Right lung (tissue), 5 donors: Measurements from ENCODE around the gene HMCN1. TPM values are rescaled to one million over a fixed set of nuclear protein-coding genes. Genes with fewer than 3 reads are reported as not detected.
"Not testable (repeated sequence)": the region's sequence is repeated elsewhere in the genome, so short reads cannot be mapped to it uniquely, and the experiment has no call there.

ENCODE experiments used
- DNase-seq, 2 donors: peaks; one replicate each; pipeline ENCODE4 v3.0.0-alpha.2; 2013
- polyA plus RNA-seq, 5 donors: library from polyadenylated mRNA; unstranded; fragments of 120-200 nt; gene quantifications; one replicate each; pipeline versions ENCODE4 v1.2.1 to v1.2.3, GENCODE V29; 2013; ENCODE audit warnings: inconsistent platforms in 1 of 5, low replicate concordance in 1 of 5; ENCODE audit not compliant: insufficient read length in 5 of 5, insufficient read depth in 1 of 5

The HMCN1 gene
- polyA plus RNA-seq, 5 donors = 28.1 to 56.5 (median 45.8) TPM

- no peak for DNase-seq
Observed at GRCh38 chr1:186143481-186143880, 409.3 kb downstream of the HMCN1 start.

DNA sequence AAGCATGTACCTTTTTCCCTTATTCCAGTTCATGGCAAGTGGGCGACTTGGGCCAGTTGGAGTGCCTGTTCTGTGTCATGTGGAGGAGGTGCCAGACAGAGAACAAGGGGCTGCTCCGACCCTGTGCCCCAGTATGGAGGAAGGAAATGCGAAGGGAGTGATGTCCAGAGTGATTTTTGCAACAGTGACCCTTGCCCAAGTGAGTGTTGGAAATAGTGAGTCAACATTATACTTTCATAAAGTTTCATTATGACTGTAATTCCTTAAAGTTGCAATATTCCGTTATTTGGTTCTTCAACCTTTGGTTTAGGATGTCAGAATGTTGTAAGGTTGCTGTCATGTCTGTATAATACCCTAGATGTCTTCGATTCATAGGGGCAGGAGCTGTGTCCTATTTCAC is 410.3 kb downstream of the HMCN1 start:
- DNase-seq = no peak

GRCh38 chr1:186146974-186147373 is 412.8 kb downstream of the HMCN1 start:
- DNase-seq = no peak

- DNase-seq = no peak
Observed at GRCh38 chr1:186149591-186149990, 415.4 kb downstream of the HMCN1 start.

- DNase-seq = no peak
Observed at GRCh38 chr1:186152227-186152619, 418.0 kb downstream of the HMCN1 start.

GRCh38 chr1:186152620-186153239 is 418.5 kb downstream of the HMCN1 start:
- DNase-seq = no peak

- no peak for DNase-seq
Observed at GRCh38 chr1:186154651-186155050, 420.5 kb downstream of the HMCN1 start.

GRCh38 chr1:186155594-186155993 is 421.4 kb downstream of the HMCN1 start:
- DNase-seq = peak; percentile 5 to 12

DNA sequence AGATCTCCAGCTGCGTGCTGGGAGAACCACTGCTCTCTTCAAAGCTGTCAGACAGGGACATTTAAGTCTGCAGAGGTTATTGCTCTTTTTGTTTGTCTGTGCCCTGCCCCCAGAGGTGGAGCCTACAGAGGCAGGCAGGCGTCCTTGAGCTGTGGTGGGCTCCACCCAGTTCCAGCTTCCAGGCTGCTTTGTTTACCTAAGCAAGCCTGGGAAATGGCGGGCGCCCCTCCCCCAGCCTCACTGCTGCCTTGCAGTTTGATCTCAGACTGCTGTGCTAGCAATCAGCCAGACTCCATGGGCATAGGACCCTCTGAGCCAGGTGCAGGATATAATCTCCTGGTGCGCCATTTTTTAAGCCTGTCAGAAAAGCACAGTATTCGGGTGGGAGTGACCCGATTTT is 428.7 kb downstream of the HMCN1 start:
- not testable (repeated sequence) for DNase-seq

GRCh38 chr1:186164773-186165172 is 430.6 kb downstream of the HMCN1 start:
- DNase-seq = no peak

- no peak for DNase-seq
Observed at GRCh38 chr1:186165303-186165702, 431.1 kb downstream of the HMCN1 start.

DNA sequence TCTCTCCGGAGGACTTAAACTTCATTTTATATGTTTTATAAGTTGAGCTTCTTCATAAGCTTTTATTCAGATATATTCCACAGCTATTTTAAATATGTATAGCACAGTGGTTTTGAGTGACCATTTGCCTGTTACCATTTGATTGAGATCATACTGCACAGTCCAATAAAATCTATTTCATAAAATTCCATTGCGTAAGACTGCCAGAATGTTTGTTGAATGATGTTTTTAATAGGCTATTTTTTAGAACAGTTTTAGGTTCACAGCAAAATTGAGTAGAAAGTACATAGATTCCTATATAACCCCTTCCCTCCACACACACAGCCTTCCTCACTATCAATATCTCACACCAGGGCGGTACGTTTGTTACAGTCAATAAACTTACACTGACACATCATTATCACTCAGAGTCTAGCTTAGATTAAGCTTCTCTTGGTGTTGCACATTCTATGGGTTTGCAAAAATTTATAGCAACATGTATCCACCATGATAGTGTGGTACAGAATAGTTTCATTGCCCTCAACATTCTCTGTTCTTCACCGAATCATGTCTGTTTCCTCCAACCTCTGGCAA is 433.0 kb downstream of the HMCN1 start:
- no peak for DNase-seq

DNA sequence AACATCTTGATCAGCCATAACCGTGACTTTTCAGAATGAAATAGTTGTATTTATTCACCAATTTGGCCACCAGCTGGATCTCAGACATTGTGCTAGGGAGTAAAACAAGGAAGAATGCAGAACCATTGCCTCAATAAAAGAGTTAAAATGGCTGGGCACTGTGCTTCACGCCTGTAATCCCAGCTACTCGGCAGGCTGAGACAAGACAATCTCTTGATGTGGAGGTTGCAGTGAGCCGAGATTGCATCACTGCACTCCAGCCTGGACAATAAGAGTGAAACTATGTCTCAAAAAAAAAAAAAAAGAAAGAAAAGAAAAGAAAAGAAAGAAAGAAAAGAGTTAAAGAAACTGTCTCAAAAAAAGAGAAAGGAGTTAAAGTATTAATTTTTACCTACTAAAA is 441.4 kb downstream of the HMCN1 start:
- DNase-seq = no peak

DNA sequence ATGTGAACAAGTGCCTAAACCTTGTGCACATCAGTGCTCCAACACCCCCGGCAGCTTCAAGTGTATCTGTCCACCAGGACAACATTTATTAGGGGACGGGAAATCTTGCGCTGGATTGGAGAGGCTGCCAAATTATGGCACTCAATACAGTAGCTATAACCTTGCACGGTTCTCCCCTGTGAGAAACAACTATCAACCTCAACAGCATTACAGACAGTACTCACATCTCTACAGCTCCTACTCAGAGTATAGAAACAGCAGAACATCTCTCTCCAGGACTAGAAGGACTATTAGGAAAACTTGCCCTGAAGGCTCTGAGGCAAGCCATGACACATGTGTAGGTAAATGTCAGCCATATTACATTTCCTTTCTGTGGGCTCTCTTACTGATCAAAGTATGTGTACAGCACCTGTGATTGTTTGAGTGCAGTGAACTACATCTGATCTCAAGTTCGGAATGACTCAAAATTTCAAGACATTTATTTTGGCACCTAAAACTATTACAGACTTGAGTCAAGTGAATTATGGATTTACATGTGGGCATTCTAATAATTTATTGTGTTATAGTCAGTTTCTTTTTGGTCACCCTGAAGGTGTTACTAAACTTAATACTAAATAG is 444.3 kb downstream of the HMCN1 start:
- no peak for DNase-seq

DNA sequence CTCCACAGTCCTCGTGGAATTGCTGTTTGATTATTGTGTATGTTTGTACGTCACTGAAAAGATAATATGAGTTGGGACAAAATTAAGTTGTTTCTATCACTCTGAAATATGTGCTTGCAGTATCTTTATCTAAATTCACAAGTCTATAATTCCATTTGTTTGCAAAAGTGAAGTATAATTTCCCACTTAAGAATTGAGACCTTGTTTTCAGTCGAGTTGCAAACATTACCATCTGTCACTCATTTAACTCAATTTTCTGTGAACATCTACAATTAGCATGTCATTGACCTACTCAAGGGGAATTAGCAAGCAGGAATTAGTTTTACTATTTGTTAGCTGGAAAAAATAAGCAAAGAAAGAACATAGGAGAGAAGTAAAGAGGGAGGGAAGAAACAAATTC is 445.0 kb downstream of the HMCN1 start:
- no peak for DNase-seq

DNA sequence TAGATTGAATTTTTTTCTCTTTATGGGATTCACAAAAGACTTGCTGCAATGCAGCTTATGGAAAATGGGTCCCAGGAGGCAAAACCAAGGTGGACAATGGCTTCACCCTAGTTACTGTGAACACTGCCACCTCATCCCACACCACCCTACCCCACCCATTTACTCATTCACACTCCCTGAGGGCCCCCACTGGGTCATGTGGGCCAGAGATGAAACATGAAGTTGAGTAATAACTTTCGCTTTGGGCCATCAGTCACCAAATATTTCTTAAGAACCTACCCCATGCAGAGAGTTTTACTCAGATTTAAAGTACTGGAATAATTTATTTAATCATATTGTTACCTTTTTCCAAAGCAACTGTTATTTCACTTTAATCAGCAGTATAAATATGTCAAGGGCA is 449.0 kb downstream of the HMCN1 start:
- DNase-seq = no peak

DNA sequence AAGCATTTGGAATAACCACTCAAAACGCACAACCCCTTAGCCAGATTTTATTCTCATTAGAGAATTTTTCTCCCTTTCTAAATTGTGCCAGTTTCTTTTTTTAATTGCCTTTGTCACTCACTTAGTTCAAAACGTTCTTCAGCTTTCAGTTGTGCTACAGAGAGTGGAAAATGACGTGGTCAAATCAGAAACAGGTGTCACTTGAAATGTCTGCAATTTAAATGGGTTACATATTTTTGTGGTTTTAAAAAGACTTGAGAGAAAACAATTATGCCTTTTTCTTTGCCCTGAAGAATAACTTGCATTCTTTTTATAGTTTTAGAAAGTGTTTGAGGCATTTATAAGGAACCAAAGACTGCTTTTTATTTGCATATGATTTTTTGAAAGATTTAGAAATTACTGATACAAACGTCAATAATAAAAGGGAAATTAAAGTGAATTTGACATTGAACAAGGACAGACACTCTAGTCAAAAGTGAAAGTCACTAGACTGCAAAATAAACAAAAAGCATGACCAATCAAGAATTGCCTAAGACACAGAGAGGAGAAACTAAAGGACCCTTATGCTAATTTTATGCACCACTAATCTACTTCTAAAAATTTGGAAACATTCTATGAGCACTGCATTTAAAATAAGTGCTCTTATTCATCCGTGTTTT is 449.9 kb downstream of the HMCN1 start:
- DNase-seq = no peak

DNA sequence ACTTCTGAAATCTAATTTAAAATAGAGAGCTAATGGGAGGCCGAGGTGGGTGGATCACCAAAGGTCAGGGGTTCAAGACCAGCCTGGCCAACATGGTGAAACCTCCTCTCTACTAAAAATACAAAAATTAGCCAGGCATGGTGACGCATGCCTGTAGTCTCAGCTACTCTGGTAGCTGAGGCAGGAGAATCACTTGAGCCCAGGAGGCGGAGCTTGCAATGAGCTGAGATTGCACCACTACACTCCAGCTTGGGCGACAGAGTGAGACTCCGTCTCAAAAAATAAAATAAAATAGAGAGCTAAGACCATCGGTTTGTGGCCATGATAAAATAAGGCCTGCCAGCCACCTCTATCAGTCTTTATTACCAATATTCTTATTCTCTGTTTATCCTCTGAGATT is 452.1 kb downstream of the HMCN1 start:
- not testable (repeated sequence) for DNase-seq

DNA sequence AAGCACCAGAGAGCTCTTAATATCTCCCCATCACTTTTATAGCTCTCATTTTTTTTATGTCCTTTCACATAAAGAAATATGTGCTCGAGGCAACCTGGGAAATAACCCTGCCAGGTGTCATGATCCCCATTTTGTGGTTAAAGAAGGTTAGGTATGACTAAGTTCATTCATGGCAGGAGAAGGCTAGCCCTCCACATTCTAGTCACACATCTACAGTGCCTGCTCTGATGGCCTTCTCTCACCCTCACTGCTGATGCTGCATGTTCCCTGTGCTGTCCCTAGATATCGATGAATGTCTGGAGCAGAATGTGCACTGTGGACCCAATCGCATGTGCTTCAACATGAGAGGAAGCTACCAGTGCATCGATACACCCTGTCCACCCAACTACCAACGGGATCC is 453.4 kb downstream of the HMCN1 start:
- DNase-seq = no peak

DNA sequence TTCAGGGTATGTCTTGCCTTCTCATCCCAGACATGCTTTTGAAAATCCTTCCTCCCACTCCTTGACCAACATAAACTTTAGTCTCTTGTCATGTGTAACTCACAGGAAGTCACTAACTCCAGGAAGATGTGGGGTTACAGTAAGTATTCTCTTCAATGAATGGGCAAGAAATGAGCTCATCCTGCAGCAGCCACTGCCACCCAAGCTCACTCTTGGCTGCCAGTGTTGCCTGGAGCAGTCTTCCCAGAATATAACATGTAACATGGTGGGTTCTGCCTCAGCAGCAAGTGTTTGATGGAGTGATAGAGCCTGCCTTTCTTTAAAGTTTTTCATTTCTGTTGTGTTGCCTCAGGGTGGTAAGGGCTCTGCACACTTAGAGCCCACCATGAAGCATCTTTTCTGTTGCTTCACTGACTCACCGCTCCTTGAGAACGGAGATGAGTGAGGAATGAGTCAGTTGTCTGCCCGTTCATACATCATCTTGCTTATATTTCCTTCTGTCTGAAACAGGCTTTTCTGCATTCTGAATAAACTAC is 453.9 kb downstream of the HMCN1 start:
- DNase-seq = no peak

DNA sequence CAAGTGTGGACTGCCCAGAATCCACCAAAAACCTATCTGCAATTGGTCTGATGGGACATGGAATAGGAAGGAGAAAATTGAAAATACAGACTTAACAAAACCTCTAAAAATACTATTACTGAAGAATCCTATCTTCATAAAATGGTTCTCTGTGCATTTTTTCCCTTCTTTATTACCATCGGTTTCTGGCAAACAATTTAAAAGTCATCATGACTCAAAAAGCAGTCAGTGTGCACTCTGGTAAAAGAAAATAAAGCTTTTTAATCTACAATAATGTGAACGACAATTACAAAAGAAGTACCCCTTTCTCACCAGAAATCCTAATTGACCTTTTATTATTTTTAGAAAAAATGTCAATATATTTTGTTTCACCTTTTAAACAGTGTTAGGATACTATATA is 454.5 kb downstream of the HMCN1 start:
- DNase-seq = no peak

- no peak for DNase-seq
Observed at GRCh38 chr1:186189156-186189555, 455.0 kb downstream of the HMCN1 start.

DNA sequence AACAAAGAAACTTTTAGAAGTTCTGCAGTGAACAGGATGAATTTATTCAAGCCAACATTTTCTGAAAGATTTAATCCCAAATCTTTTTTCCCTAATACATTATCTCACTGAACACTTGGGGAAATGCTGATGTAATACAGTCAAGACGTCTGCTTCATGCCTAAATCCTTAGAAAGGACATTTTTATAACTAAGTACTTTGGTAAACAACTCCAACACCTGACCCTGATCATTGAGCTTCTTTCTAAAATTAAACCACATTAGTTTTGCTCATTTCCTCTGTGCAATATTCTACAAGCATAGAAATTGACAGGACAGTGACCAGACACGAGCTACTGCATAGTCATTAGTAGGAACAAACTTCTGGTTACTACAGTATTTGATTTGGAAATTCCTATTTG is 457.3 kb downstream of the HMCN1 start:
- no peak for DNase-seq
